ENCODE measurements around the gene GJD2. TPM values are rescaled to one million over a fixed set of nuclear protein-coding genes. Genes with fewer than 3 reads are reported as not detected.

Gene GJD2
- total RNA-seq, 1 experiment from 2014 or later, result not detected

DNA sequence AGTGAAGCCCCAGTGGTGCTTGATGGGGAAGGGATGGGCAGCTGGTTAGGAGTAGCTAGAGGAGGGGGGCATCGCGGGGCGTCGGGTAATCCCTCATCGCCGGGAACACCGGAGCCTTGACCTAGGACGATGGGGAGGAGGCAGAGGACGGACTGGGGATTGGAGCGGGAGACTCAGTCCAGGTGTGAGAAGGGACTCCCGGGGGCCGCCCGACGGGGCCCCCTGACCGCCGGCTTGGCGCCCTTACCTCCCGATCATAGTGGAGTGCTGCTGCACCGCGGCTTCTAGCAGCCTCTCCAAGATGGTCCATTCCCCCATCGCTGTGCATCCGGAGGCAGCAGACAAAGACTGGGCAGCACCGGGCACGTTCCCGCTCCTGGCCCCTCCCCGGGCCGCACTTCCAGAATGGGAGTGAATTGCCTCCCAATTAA is 612 bp downstream of the GJD2 start:
- Histone ChIP-seq H3K4me1 (ENCODE audit: control insufficient read depth, insufficient read depth, low read length) (no peaks in the 10 kb centered on the region), H3K27ac (ENCODE audit: low read length) (no peak overlapping the region), H3K9me3 (ENCODE audit: control insufficient read depth, insufficient read depth, low read depth, low read length) (no peaks in the 10 kb centered on the region), H3K27me3 (ENCODE audit: control insufficient read depth, insufficient read depth, low read length) (peaks cover 36% of the 10 kb centered on the region), H3K36me3 (ENCODE audit: control insufficient read depth, insufficient read depth, low read length) (no peaks in the 10 kb centered on the region), H3K4me3 (ENCODE audit: low read depth in 2 of 2, low read length in 2 of 2) (no peak overlapping the region)
- intact Hi-C loops (cut with micrococcal nuclease; ENCODE audit: unreplicated experiment) (no loop called here), in situ Hi-C loops (cut with HindIII; ENCODE audit: low pct_unique_long_range_greater_than_20kb, low sequenced_read_pairs) (no loop called here)
- TF ChIP-seq TCF7L2 (IDR thresholded peaks at IDR 0.05; ENCODE audit: low read depth, low read length) (no peak), POLR2AphosphoS5 (IDR thresholded peaks at IDR 0.05; ENCODE audit: low read depth, low read length) (no peak), SIN3A (IDR thresholded peaks at IDR 0.05; ENCODE audit: borderline replicate concordance, insufficient read depth, low read depth, low read length) (no peak), REST (IDR thresholded peaks at IDR 0.05; ENCODE audit: insufficient read depth in 1 of 2, low read depth in 2 of 2, low read length in 1 of 2) (no peak)
- TF ChIP-seq, protein P1, sequence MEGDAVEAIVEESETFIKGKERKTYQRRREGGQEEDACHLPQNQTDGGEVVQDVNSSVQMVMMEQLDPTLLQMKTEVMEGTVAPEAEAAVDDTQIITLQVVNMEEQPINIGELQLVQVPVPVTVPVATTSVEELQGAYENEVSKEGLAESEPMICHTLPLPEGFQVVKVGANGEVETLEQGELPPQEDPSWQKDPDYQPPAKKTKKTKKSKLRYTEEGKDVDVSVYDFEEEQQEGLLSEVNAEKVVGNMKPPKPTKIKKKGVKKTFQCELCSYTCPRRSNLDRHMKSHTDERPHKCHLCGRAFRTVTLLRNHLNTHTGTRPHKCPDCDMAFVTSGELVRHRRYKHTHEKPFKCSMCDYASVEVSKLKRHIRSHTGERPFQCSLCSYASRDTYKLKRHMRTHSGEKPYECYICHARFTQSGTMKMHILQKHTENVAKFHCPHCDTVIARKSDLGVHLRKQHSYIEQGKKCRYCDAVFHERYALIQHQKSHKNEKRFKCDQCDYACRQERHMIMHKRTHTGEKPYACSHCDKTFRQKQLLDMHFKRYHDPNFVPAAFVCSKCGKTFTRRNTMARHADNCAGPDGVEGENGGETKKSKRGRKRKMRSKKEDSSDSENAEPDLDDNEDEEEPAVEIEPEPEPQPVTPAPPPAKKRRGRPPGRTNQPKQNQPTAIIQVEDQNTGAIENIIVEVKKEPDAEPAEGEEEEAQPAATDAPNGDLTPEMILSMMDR (IDR thresholded peaks at IDR 0.05), result no peak
- ATAC-seq (no peak), DNase-seq (ENCODE audit: low read depth, low spot score) (no peak)
- ChIA-PET POLR2A (no interaction called here), CTCF (no interaction called here)
- BruUV-seq (replicated peaks), result no TSS peak

GRCh38 chr15:34753236-34753894 is 1.4 kb downstream of the GJD2 start:
- Histone ChIP-seq H3K36me3 (ENCODE audit: control insufficient read depth, insufficient read depth, low read length) (no peaks in the 10 kb centered on the region), H3K4me3 (ENCODE audit: low read depth in 2 of 2, low read length in 2 of 2) (no peak overlapping the region), H3K9me3 (ENCODE audit: control insufficient read depth, insufficient read depth, low read depth, low read length) (no peaks in the 10 kb centered on the region), H3K27ac (ENCODE audit: low read length) (no peak overlapping the region), H3K27me3 (ENCODE audit: control insufficient read depth, insufficient read depth, low read length) (peaks cover 36% of the 10 kb centered on the region), H3K4me1 (ENCODE audit: control insufficient read depth, insufficient read depth, low read length) (no peaks in the 10 kb centered on the region)
- in situ Hi-C loops (cut with HindIII; ENCODE audit: low pct_unique_long_range_greater_than_20kb, low sequenced_read_pairs), result no loop called here
- ChIA-PET POLR2A (no interaction called here), CTCF (no interaction called here)
- intact Hi-C loops (cut with micrococcal nuclease; ENCODE audit: unreplicated experiment), result no loop called here
- DNase-seq (ENCODE audit: low read depth, low spot score), result no peak
- BruUV-seq (replicated peaks), result no TSS peak
- ATAC-seq, result no peak; the same call in 1 of the 2 replicates
- TF ChIP-seq TCF7L2 (IDR thresholded peaks at IDR 0.05; ENCODE audit: low read depth, low read length) (no peak), REST (IDR thresholded peaks at IDR 0.05; ENCODE audit: insufficient read depth in 1 of 2, low read depth in 2 of 2, low read length in 1 of 2) (peak; percentile 89 to 90), SIN3A (IDR thresholded peaks at IDR 0.05; ENCODE audit: borderline replicate concordance, insufficient read depth, low read depth, low read length) (no peak), POLR2AphosphoS5 (IDR thresholded peaks at IDR 0.05; ENCODE audit: low read depth, low read length) (no peak)
- TF ChIP-seq, protein P1 (IDR thresholded peaks at IDR 0.05), result no peak

All from Panc1 (cell line).